KOPT-K1 (cell line): ENCODE results near the gene DGCR2.

Experiments
- H3K27ac ChIP-seq: fragments of 200-600 bp; sonication (generic); 2 replicates; pipeline ENCODE4 v1.5.1; 2016; ENCODE audit warnings: antibody characterized with exemption, mild to moderate bottlenecking, low read depth, low read length; ENCODE audit not compliant: poor library complexity, severe bottlenecking
- H3K36me3 ChIP-seq: fragments of 200-600 bp; sonication (generic); 2 replicates; pipeline ENCODE4 v1.5.1; 2017; ENCODE audit warnings: antibody characterized with exemption, mild to moderate bottlenecking, low read length, moderate library complexity; ENCODE audit not compliant: insufficient read depth
- H3K9me3 ChIP-seq: fragments of 200-600 bp; sonication (generic); 2 replicates; pipeline ENCODE4 v1.5.1; 2017; ENCODE audit warnings: antibody characterized with exemption, low read length, mild to moderate bottlenecking; ENCODE audit not compliant: insufficient read depth, poor library complexity, severe bottlenecking

Gene DGCR2

GRCh38 chr22:19070397-19071169 is 51.6 kb downstream of the DGCR2 start:
- Histone ChIP-seq H3K27ac (no peak overlapping the region), H3K9me3 (no peaks in the 10 kb centered on the region), H3K36me3 (peaks cover 66% of the 10 kb centered on the region)

GRCh38 chr22:19069451-19069850 is 52.8 kb downstream of the DGCR2 start:
- Histone ChIP-seq H3K9me3 (no peaks in the 10 kb centered on the region), H3K36me3 (peaks cover 78% of the 10 kb centered on the region), H3K27ac (no peak overlapping the region)

- no peaks in the 10 kb centered on the region for H3K9me3 ChIP-seq
- peaks cover 84% of the 10 kb centered on the region for H3K36me3 ChIP-seq
- H3K27ac ChIP-seq: no peak overlapping the region
These were observed 53.4 kb downstream of the DGCR2 start for GRCh38 chr22:19068784-19069271.

GRCh38 chr22:19067696-19068348 is 54.4 kb downstream of the DGCR2 start:
- Histone ChIP-seq H3K27ac (no peak overlapping the region), H3K9me3 (no peaks in the 10 kb centered on the region), H3K36me3 (peaks cover 94% of the 10 kb centered on the region)

GRCh38 chr22:19066531-19067271 is 55.5 kb downstream of the DGCR2 start:
- Histone ChIP-seq H3K9me3 (no peaks in the 10 kb centered on the region), H3K27ac (no peak overlapping the region), H3K36me3 (peaks cover 97% of the 10 kb centered on the region)

GRCh38 chr22:19065929-19066328 is 56.3 kb downstream of the DGCR2 start:
- Histone ChIP-seq H3K27ac (no peak overlapping the region), H3K9me3 (no peaks in the 10 kb centered on the region), H3K36me3 (peaks cover 98% of the 10 kb centered on the region)

- no peaks in the 10 kb centered on the region for H3K9me3 ChIP-seq
- peaks cover 98% of the 10 kb centered on the region for H3K36me3 ChIP-seq
- no peak overlapping the region for H3K27ac ChIP-seq
These were observed 56.8 kb downstream of the DGCR2 start for GRCh38 chr22:19065298-19065859.

GRCh38 chr22:19064354-19065054 is 57.7 kb downstream of the DGCR2 start:
- Histone ChIP-seq H3K36me3 (peaks cover 98% of the 10 kb centered on the region), H3K9me3 (no peaks in the 10 kb centered on the region), H3K27ac (no peak overlapping the region)

GRCh38 chr22:19063581-19064353 is 58.4 kb downstream of the DGCR2 start:
- Histone ChIP-seq H3K27ac (no peak overlapping the region), H3K9me3 (no peaks in the 10 kb centered on the region), H3K36me3 (peaks cover 98% of the 10 kb centered on the region)

GRCh38 chr22:19062943-19063308 is 59.3 kb downstream of the DGCR2 start:
- no peaks in the 10 kb centered on the region for H3K9me3 ChIP-seq
- no peak overlapping the region for H3K27ac ChIP-seq
- H3K36me3 ChIP-seq: peaks cover 97% of the 10 kb centered on the region

GRCh38 chr22:19062139-19062942 is 59.9 kb downstream of the DGCR2 start:
- peaks cover 98% of the 10 kb centered on the region for H3K36me3 ChIP-seq

GRCh38 chr22:19061471-19062138 is 60.6 kb downstream of the DGCR2 start:
- no peak overlapping the region for H3K27ac ChIP-seq
- H3K9me3 ChIP-seq: no peaks in the 10 kb centered on the region
- H3K36me3 ChIP-seq: peaks cover 98% of the 10 kb centered on the region

More at GRCh38 chr22:19062139-19062942, 59.9 kb downstream of the DGCR2 start:
- no peaks in the 10 kb centered on the region for H3K9me3 ChIP-seq
- H3K27ac ChIP-seq: no peak overlapping the region
